Endothelial cell of umbilical vein (primary cell): Measurements from ENCODE around the gene MARK4. TPM values are rescaled to one million over a fixed set of nuclear protein-coding genes. Genes with fewer than 3 reads are reported as not detected.

Source experiments
- BruUV-seq: library from RNA; stranded (reverse); fragments of 400-500 nt; replicated peaks from 2 replicates; lab custom pipeline; 2021; lab: Mats Ljungman, UMichigan
- CTCF ChIA-PET: fragments of 300-600, 350-600 bp; sonication (Branson Sonifier 250); formaldehyde crosslinking; loops from one replicate; lab custom pipeline; 2021; ENCODE audit warnings: antibody characterized with exemption, inconsistent platforms; lab: Charles Lee
- POLR2A ChIA-PET: fragments of 300-600, 350-600 bp; sonication (Branson Sonifier 250); formaldehyde crosslinking; loops from one replicate; lab custom pipeline; 2021; ENCODE audit warnings: antibody characterized with exemption, inconsistent platforms; lab: Charles Lee
- DNase-seq: peaks from one replicate; pipeline ENCODE4 v3.0.0-alpha.2; 2011; ENCODE audit warnings: low read depth, low spot score
- FAIRE-seq: peaks from 2 replicates; lab custom pipeline; 2011; peaks lifted over from hg19 to GRCh38; lab: Jason Lieb, UNC
- H2AFZ ChIP-seq: 2 replicates; pipeline ENCODE4 v1.6.0; 2012; ENCODE audit warnings: low read depth, low read length, control low read depth, inconsistent platforms
- H3K27ac ChIP-seq: 2 replicates; pipeline ENCODE4 v1.5.1; 2011; ENCODE audit warnings: low read depth, mild to moderate bottlenecking, control low read depth, low read length, moderate library complexity; ENCODE audit not compliant: insufficient read depth
- H3K27me3 ChIP-seq, 2 experiments: 2 replicates each; pipeline versions ENCODE4 v1.6.0 to v1.6.1; 2011; ENCODE audit warnings: low read length in 2 of 2, mixed read lengths in 1 of 2; ENCODE audit not compliant: control insufficient read depth in 2 of 2, insufficient read depth in 2 of 2
- H3K36me3 ChIP-seq, 2 experiments: 2 replicates in 1 of 2; 3 replicates in 1 of 2; pipeline ENCODE4 v1.5.1; 2011; ENCODE audit warnings: low read length in 2 of 2, mild to moderate bottlenecking in 1 of 2, moderate library complexity in 1 of 2; ENCODE audit not compliant: control insufficient read depth in 2 of 2, insufficient read depth in 2 of 2; ENCODE audit errors: extremely low read depth in 1 of 2
- H3K4me1 ChIP-seq: 3 replicates; pipeline ENCODE4 v1.5.1; 2011; ENCODE audit warnings: mild to moderate bottlenecking, low read length; ENCODE audit not compliant: control insufficient read depth, insufficient read depth; ENCODE audit errors: extremely low read depth
- H3K4me2 ChIP-seq: 2 replicates; pipeline ENCODE4 v1.6.1; 2011; ENCODE audit warnings: low read length, control low read depth, mixed read lengths; ENCODE audit not compliant: insufficient read depth
- H3K4me3 ChIP-seq, 3 experiments: fragments of 200-600 bp in 1 of 3; sonication (generic), shearing (Covaris generic) in 1 of 3; replicated peaks in 1 of 3; 2 replicates each; pipeline ENCODE4 v1.5.1; 2011 to 2016; ENCODE audit warnings: control low read depth in 3 of 3, low read length in 3 of 3, mild to moderate bottlenecking in 2 of 3, inconsistent platforms in 1 of 3, low read depth in 1 of 3, moderate library complexity in 1 of 3; ENCODE audit not compliant: insufficient read depth in 1 of 3
- H3K79me2 ChIP-seq: 2 replicates; pipeline ENCODE4 v1.6.0; 2012; ENCODE audit warnings: low read length, inconsistent platforms; ENCODE audit not compliant: control insufficient read depth, insufficient read depth
- H3K9ac ChIP-seq: replicated peaks from 2 replicates; pipeline ENCODE3; 2011; ENCODE audit warnings: low read length, control low read depth; ENCODE audit not compliant: insufficient read depth; ENCODE audit errors: extremely low read depth
- H3K9me1 ChIP-seq: replicated peaks from 3 replicates; pipeline ENCODE4 v1.6.0; 2011; ENCODE audit warnings: mild to moderate bottlenecking, low read length; ENCODE audit not compliant: control insufficient read depth, insufficient read depth; ENCODE audit errors: extremely low read depth
- H3K9me3 ChIP-seq: replicated peaks from 2 replicates; pipeline ENCODE4 v1.5.1; 2012; ENCODE audit warnings: low read length, inconsistent platforms; ENCODE audit not compliant: control insufficient read depth, insufficient read depth
- H4K20me1 ChIP-seq: replicated peaks from 2 replicates; pipeline ENCODE3; 2011; ENCODE audit warnings: mild to moderate bottlenecking, low read length; ENCODE audit not compliant: control insufficient read depth, insufficient read depth; ENCODE audit errors: extremely low read depth
- CTCF ChIP-seq, 2 donors: IDR thresholded peaks; 1 replicate in 1 of 2; 2 replicates in 1 of 2; pipeline ENCODE4 v1.5.1; 2011; ENCODE audit warnings: low read length in 2 of 2, mild to moderate bottlenecking in 2 of 2, moderate library complexity in 2 of 2, control low read depth in 1 of 2, inconsistent platforms in 1 of 2, low read depth in 1 of 2; ENCODE audit not compliant: insufficient read depth in 1 of 2; ENCODE audit errors: extremely low read depth in 1 of 2
- EZH2 ChIP-seq: IDR thresholded peaks from 2 replicates; pipeline ENCODE4 v1.6.1; 2012; ENCODE audit warnings: borderline replicate concordance, low read depth, mild to moderate bottlenecking, moderate library complexity, low read length, inconsistent platforms; ENCODE audit not compliant: severe bottlenecking
- FOS ChIP-seq: IDR thresholded peaks from 2 replicates; pipeline ENCODE4 v1.6.1; 2011; ENCODE audit warnings: mild to moderate bottlenecking, low read length, moderate library complexity, borderline replicate concordance; ENCODE audit not compliant: insufficient read depth
- GATA2 ChIP-seq: IDR thresholded peaks from 2 replicates; pipeline ENCODE4 v1.7.0; 2011; ENCODE audit warnings: low read depth, mild to moderate bottlenecking, moderate library complexity, mixed read lengths, low read length; ENCODE audit not compliant: insufficient read length, insufficient read depth
- JUN ChIP-seq: IDR thresholded peaks from 2 replicates; pipeline ENCODE4 v1.6.1; 2011; ENCODE audit warnings: borderline replicate concordance, low read depth; ENCODE audit not compliant: insufficient read length, insufficient read depth
- MAX ChIP-seq: IDR thresholded peaks from 2 replicates; pipeline ENCODE4 v1.6.1; 2011; ENCODE audit not compliant: insufficient read depth, insufficient read length
- MYC ChIP-seq: IDR thresholded peaks from one replicate; pipeline ENCODE4 v1.6.1; 2011; ENCODE audit warnings: mild to moderate bottlenecking, low read depth, low read length
- POLR2A ChIP-seq: IDR thresholded peaks from 2 replicates; pipeline ENCODE4 v1.6.1; 2012; ENCODE audit warnings: low read depth, mild to moderate bottlenecking, control low read depth, low read length
- POLR2AphosphoS5 ChIP-seq: IDR thresholded peaks from 2 replicates; pipeline ENCODE4 v1.6.1; 2012; ENCODE audit warnings: low read depth, mild to moderate bottlenecking, control low read depth, low read length, moderate library complexity; ENCODE audit not compliant: insufficient read depth
- dilution Hi-C: fragments of 300-500 bp; cut with MboI; formaldehyde crosslinking; loops from one replicate; pipeline ENCODE4 v1.15.0; 2019; ENCODE audit warnings: low sequenced_read_pairs; ENCODE audit not compliant: extremely low pct_ligation_motif_present
- intact Hi-C: fragments of 100-400 bp; cut with micrococcal nuclease; formaldehyde crosslinking; loops from one replicate; pipeline ENCODE4 v1.10.0; 2022
- polyA plus RNA-seq, 4 experiments: library from polyadenylated mRNA; depleted of rRNA in 3 of 4; stranded (reverse) in 3 of 4; unstranded in 1 of 4; fragments of >200 nt; gene quantifications; 2 replicates each; pipeline versions ENCODE4 v1.2.1 to v1.2.3, GENCODE V29; 2011 to 2012; ENCODE audit warnings: missing spikeins in 1 of 4
- total RNA-seq: library from RNA; stranded (reverse); gene quantifications from 2 replicates; pipeline ENCODE4 v1.2.3, GENCODE V29; 2021

MARK4 gene
- total and polyA plus RNA-seq, 2 donors (not counting 3 experiments of a cell fraction or from before 2014, with no cell fraction given): 13.9 to 51.6 TPM

- DNase-seq (no peak), FAIRE-seq (no peak)
- POLR2A ChIA-PET: no interaction called here
- no peaks in the 10 kb centered on the region for H3K9me1 ChIP-seq
- TF ChIP-seq GATA2 (no peak), POLR2AphosphoS5 (no peak), JUN (no peak), EZH2 (no peak)
- peak overlapping the region; percentile 20 for H3K27ac ChIP-seq
- peak overlapping the region; percentile 70 to 94 (median 86) for H3K4me3 ChIP-seq
- intact Hi-C loops: no loop called here
- peaks cover 0 to 5% of the 10 kb centered on the region in 2 experiments for H3K36me3 ChIP-seq
- dilution Hi-C loops: no loop called here
- CTCF ChIA-PET: interaction anchor here (1.0 to 1.9 kb wide), 2 partner anchors 51 to 87 kb away, joined by 4 to 8 read pairs; no protein-coding TSS in a partner anchor
- H2AFZ ChIP-seq: no peak overlapping the region
- H3K9me3 ChIP-seq: no peaks in the 10 kb centered on the region
- H3K4me1 ChIP-seq: peaks cover 10% of the 10 kb centered on the region
- no peaks in the 10 kb centered on the region for H3K27me3 ChIP-seq
- H3K4me2 ChIP-seq: peak overlapping the region; percentile 70
- peaks cover 2% of the 10 kb centered on the region for H4K20me1 ChIP-seq
- peaks cover 38% of the 10 kb centered on the region for H3K79me2 ChIP-seq
- BruUV-seq: no TSS peak
- peak overlapping the region; percentile 74 for H3K9ac ChIP-seq
These were observed 632 bp downstream of the MARK4 start for GRCh38 chr19:45251452-45252354.

- no peak overlapping the region for H2AFZ ChIP-seq
- dilution Hi-C loops: no loop called here
- H4K20me1 ChIP-seq: peaks cover 2% of the 10 kb centered on the region
- peaks cover 0 to 5% of the 10 kb centered on the region in 2 experiments for H3K36me3 ChIP-seq
- H3K4me3 ChIP-seq: no peak overlapping the region
- ChIA-PET POLR2A (interaction anchor here (0.5 kb wide), 1 partner anchor 130 kb away, joined by 3 read pairs; no protein-coding TSS in a partner anchor), CTCF (interaction anchor here (1.9 kb wide), 1 partner anchor 53 kb away, joined by 8 read pairs; no protein-coding TSS in a partner anchor)
- no peaks in the 10 kb centered on the region for H3K27me3 ChIP-seq
- intact Hi-C loops: no loop called here
- no peak overlapping the region for H3K9ac ChIP-seq
- no peak for FAIRE-seq
- H3K4me2 ChIP-seq: no peak overlapping the region
- TF ChIP-seq EZH2 (no peak), FOS (no peak), JUN (no peak), CTCF (IDR thresholded peaks at IDR 0.05; ENCODE audit: extremely low read depth in 1 of 2, insufficient read depth in 1 of 2, low read depth in 1 of 2, low read length in 2 of 2) (no peak), GATA2 (no peak), MAX (no peak), MYC (no peak), POLR2AphosphoS5 (no peak), POLR2A (no peak)
- no TSS peak for BruUV-seq
- no peak for DNase-seq
- peaks cover 39% of the 10 kb centered on the region for H3K79me2 ChIP-seq
- H3K9me3 ChIP-seq: no peaks in the 10 kb centered on the region
- H3K9me1 ChIP-seq: no peaks in the 10 kb centered on the region
- H3K4me1 ChIP-seq: peaks cover 10% of the 10 kb centered on the region
- H3K27ac ChIP-seq: no peak overlapping the region
These were observed 2.4 kb downstream of the MARK4 start for GRCh38 chr19:45253396-45254027.
